Stimulated activated CD4-positive, alpha-beta T cell treated with anti-CD3 and anti-CD28 coated beads, Interleukin-15, amount 100 ng/mL, for 1 hour (primary cell): Measurements from ENCODE around the gene ENTPD8.
"Not testable (repeated sequence)": the region's sequence is repeated elsewhere in the genome, so short reads cannot be mapped to it uniquely, and the experiment has no call there.

Experiments used
- DNase-seq, 2 donors: peaks; one replicate each; pipeline ENCODE4 v3.0.0-alpha.2; 2020; ENCODE audit warnings: low read depth in 1 of 2, low spot score in 1 of 2

The ENTPD8 gene

DNA sequence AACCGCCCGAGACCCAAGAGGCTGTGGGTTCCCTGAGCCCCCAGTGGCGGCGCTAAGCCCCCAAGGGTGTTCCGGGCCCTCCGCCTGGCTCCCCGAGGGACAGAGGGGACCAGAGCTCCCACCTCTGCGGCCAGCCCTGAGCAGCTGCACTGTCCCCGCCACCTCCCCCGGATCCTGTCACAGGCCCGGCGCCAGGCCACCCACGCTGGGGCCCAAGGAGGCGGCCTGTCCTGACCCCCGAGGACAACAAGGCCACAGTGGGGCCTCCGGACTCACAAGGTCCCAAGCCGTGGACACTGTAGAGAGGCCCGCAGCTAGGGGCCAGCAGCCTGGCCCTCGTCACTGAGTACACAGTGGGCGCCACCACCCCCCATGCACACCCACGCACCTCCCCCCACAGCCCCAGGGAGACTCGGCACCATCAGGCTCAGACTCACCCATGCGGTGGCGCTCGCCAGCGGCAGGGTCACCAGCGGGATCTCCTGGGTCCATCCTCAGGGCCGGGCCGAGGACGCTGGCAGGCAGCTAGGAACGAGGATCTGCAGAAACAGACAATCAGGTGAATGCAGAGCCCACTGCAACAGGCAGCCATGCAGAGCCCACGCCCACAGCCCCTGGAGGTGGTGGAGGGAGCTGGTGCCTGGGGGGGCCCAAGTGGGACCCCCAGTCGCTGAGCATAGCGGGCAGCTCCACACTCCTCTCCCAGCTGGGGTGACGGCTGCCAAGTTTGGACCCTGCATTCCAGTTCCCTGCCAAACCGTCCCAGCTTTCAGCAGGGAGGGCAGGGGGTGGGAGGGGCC lies 46.1 kb downstream of the ENTPD8 start:
- no peak for DNase-seq

DNA sequence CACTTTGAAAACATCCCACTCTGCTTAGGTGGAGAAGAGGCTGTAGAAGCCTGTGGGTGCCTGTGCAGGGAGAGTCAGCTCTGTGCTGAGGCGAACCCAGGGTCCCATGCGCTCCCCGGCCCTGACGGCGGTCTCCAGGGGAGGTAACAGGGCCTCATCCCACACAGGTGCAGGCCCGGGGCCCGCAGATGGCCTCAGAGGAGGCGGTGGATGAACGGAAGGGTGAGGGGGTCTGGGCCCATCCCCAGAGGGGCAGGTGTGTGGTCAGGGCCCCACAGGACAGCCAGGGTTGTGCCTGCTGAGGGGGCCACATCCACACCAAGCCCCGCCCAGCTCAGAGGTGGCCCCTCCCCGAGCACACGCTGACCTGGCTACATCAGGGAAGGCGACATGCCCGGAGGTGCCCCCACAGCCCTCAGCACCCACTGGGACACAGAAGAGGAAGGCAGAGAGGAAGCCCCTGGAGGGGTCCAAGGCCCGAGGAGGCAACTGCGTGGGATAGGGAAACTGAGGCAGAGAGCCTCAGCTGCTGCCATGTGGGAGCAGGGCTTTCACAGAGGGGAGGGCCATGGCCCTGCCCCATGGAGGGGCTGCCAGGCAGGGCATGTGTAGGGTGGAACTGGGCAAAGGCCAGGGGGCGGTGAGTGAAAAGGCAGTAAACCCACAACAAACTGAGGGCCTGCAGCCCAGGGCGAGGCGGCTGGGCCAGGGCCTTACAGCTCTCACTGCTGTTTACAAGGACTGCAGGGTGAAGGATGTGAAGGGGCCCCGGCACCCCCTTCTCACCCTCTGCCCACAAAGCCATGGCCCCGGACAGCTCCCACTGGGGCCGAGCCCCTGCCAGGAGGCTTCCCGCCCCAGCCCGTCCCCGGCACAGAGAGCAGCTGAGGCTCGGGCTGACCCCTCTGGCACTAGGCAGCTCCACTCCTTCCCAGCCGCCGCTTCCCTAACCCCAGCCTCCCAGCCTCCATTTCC lies 47.7 kb downstream of the ENTPD8 start:
- no peak for DNase-seq

DNA sequence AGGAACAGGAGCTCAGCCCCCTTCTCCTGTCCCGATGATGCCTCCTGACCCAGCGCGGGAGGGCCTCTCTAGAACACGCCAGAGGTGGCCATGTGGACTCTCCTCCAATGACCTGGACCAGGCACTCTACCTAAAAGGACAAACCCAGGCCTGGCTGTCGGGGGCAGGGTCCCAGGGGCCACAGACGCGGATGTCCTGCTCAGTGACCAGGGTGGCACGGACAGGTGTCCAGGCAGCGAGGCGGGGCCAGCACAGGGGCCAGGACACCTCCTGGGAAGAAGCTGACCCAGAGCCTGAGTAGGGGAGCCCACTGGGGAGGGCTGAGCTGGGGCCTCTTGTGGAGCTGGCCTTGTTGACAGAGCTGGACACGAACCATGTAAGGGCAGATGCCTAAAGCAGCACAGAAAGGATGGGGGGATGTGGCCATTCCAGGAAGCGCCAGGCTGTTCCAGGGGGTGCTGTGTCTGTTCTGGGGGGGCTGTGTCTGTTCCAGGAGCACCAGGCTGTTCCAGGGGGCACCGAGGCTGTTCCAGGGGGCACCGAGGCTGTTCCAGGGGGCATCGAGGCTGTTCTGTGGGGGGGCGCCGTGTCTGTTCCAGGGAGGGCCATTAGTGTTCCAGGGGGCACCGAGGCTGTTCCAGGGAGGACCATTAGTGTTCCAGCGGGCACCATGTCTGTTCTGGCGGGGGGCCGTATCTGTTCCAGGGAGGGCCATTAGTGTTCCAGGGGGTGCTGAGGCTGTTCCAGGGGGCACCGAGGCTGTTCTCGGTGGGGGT lies 48.7 kb downstream of the ENTPD8 start:
- DNase-seq: no peak

DNA sequence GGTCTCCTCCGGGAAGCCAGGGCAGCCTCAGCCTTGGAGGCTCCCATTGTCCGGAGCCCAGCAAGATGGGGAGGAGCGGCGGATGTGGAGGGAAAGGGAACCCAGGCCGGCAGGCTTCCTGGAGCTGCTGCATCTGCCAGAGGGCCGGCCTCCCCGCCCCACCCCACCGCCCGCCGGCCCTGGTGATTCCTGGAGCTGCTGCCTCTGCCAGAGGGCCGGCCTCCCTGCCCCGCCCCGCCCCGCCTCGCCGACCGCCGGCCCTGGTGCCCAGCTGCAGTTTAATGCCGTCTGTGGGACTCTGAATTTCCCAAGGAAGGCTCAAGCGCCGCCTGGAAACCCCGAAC lies 49.8 kb downstream of the ENTPD8 start:
- DNase-seq: no peak

DNA sequence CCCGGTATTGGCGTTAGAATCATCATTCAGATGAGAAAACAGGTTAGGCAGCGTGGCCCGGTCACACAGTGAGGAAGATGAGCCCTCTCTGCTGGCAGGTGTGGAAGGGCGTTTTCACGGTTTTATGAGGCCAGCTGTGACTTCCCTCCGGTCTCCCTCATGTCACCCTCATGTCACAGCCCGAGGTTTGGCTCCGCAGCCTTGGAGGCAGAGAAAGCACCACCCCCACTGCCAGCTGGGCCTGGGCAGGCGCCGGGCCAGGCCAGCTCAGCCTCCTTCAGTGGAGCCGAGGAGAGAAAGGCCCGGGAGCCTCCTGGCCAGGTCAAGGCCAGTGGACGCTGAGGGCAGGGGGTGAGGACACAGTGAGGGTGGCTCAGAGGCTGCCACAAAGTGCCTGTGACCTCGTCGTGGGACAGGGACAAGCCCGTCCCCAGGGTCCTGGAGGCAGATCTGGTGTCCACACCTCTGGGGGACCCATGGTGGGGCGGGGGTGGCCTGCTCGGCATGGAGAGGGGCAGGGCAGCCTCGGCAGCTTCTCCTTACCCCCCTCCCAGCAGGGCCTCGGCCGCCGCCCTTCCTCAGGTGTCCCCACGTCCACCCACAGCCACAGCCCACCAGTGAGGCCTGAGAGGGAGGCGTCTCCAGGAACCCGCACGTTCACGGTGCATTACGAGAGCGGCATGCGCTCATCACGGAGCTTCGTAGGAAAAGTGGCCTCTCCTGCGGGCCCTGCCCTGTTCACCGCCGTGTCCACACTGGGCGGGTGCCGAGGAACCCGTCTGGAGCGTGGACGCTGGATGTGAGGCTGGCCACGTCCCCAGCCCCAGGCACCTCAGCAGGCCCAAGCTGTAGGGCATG lies 50.4 kb downstream of the ENTPD8 start:
- DNase-seq: no peak

DNA sequence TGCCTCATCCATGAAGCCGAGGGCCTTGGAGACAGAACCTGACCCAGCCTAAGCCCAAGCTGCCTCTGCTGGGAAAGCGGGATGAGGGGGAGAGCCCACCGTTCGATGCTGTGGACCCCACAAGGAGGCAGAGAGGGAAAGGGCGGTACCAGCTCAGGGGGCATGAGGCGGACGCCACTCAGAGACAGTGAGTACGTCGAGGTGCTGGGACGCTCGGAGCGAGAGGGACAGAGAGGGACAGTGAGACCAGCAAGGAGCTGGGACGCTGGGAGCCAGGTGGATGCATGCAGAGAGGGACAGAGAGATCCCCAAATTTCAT lies 51.8 kb downstream of the ENTPD8 start:
- no peak for DNase-seq

DNA sequence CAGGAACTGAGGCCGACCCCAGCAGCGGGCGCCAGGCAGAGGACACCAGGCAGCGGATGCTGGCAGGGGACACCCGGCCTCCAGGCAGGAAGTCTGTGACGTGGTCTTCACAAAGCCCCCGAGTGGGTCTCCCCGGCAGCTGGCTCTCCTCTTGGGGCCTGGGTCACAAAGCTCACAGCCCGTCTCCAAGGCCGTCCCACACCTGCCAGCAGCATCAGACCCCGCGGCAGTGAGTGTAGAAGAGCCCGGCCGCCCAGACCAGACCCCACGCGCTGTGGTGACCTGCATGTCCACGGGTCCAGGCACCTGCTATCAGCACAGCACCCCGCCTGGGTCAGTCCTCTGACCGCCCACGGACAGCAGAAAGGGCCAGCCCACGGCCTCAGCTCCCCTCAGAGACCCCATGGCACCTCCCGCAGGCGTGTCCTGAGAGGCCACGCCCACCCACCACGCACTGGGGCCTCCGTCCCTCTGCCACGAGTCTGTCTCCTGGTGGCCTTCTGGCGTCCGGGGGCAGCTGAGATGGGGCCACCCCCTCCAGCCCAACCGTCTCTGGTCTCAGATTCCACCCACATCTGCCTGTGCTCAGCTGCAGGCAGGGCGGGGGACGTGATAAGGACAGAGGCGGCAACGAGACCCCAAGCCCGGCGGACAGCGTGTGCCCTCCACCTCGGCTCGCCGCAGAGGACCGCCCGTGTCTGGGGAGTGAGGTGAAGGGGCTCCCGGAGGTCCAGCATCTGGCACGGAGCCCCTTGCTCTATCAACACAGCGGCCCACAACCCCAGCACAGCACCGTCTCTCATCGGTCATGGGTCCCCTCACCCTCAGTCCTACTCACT lies 52.3 kb downstream of the ENTPD8 start:
- DNase-seq: no peak

DNA sequence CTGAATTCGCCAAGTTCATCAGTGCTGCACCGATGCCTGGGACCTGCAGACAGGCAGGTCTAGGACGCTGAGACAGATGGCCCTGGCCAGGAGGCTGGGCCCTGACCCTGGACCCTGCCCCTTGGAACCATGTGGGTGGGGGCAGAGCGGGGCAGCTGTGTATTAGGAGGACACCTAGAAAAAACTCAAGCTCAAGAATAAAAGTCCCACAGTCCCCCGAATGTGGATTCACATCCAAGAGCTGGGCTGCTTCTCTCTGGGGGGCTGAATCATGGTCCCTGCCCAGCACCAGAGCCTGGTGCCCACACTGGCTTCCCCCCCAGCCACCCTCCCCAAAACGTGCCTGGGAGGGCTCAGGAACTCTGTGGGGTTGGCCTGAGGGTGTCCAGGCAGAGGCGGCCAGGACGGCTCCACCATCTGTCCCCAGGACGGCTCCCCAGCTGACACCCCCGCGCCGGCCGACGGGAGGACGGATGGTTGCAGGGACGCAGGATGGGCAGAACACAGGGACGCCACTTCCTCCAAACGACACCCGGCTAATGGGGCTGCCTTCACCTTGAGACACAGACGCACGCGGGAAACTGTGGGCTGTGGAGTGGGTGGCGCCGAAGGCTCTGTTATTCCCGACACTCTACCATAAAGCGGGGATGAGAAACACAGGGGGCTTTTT lies 53.1 kb downstream of the ENTPD8 start:
- DNase-seq: no peak

DNA sequence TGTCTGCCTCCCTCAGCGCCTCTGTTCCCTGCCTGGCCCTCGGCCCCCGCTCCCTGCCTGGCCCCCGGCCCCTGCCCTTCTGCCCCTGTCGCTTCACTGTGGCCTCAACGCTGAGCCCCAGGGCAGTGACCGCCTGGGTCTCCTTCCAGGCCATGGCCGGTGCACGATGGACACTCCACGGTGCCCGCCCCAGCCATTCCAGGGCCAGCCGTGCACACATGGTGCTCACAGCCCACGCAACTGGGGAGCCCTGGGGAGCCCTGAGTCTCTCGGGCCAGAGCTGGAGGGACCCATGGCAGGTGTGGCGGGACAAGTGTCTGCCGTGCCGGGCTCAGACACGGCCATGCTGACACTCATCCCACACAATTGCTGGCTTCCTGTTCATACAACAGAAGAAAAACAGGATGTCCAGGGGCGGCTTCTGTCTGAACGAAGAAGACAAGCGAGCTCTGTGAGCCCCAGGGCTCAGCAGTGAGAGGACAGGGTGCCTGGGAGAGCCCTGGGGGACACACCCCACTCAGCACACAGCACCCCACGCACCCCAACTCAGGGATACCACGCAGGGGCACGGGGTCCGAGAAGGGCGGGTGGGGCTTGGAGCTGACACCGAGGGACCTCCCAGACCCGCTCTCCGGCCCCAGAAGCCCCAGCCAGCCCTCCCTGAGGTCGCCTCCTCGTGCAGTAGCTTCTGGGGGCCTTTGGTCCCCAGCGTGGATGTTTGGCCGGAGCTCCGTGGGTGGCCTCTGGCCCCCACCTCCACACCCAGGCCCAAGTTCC lies 53.9 kb downstream of the ENTPD8 start:
- DNase-seq: no peak

DNA sequence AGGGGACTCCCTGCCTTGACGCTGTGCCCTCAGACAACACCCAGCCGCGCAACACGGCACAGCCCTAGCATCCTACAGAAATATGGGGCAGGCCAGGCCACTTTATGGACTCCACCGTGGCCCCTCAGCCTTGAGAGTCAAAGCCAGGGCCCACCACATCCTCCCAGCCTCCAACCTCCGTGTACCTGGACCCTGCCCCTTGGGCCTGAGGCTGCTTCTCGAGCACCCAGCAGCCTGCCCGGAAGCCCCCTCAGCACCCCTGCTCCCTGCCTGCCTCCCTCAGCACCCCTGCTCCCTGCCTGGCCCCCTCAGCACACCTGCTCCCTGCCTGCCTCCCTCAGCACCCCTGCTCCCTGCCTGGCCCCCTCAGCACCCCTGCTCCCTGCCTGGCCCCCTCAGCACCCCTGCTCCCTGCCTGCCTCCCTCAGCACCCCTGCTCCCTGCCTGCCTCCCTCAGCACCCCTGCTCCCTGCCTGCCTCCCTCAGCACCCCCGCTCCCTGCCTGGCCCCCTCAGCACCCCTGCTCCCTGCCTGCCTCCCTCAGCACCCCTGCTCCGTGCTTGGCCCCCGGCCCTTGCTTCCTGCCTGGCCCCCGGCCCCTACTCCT lies 54.5 kb downstream of the ENTPD8 start:
- DNase-seq: not testable (repeated sequence)

DNA sequence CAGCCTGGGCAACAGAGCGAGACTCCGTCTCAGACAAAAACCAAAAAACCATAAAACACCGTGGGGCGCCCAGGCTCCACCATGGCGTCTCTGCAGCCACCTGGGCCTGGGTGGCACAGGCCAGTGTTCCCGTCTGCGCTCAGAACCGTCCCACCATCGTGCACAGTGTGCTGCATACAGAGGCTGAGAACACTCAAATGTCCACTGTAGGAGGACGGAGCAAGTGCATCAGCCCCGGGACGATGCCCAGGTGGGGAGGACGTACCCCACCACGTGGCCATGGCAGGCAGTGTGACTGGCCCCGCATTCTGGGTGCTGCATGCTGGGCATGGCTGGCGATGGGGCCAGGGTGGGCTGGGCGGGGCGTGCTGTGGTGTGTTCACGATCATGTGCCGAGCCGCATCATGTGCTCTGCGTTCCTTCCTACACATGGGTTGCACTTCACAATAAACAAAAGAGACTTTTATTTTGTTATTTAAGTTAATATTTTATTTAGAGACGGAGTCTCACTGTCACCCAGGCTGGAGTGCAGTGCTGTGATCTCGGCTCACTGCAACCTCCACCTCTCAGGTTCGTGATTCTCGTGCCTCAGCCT lies 56.0 kb downstream of the ENTPD8 start:
- DNase-seq: no peak
